Measurements from ENCODE around the gene PAGR1. TPM values are rescaled to one million over a fixed set of nuclear protein-coding genes. Genes with fewer than 3 reads are reported as not detected.

Gene PAGR1
- total RNA-seq, 1 donor, result 19.9 TPM

DNA sequence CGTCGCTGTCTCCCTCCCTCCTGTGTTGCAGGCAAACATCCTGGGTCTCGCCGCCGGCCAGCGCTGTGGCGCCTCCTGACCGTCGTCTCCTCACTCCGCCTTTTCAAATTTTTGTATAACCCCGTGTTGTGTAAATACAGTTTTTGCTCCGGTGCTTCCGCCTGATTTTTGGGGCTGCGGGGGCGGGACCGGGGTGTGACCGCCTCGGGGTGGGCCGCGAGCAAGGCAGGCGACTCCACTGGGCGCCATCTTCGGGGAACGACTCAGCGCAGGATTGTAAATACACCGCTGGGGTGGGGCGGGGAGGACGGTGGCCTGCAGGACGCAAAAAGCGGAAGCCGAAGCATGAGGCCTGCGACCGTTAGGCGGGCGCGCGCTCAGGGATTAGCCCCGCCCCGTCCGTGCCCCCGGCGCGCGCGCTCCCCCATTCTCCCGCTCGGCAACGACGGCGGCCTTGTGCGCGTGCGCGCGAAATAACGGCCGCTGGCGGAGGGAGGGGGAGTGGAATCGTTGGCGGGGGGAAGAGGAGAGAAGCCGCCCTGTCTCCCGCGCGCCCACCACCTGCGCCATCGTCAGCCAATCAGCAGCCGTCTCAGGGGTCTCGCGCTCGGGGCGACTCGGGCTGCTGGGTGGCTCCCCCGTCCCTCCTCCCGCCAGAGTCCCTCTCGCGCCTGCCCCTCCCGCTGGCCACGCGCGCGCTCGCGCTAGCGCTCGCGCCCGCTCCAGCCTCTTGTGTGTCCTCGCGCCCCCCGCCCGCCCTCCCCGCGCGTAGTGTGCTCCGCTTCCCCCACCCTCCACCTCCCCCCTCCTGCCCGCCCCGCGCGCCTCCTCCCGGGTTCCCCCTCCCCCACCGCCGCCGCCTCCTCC, 10.5 kb upstream of the PAGR1 start:
- Histone ChIP-seq H3K79me2 (ENCODE audit: insufficient read depth, low read length) (peaks cover 19% of the 10 kb centered on the region), H3K9me3 (ENCODE audit: low read depth, low read length) (no peaks in the 10 kb centered on the region), H3K4me1 (ENCODE audit: insufficient read depth, low read length) (peaks cover 31% of the 10 kb centered on the region), H4K20me1 (ENCODE audit: insufficient read depth, low read length) (peaks cover 14% of the 10 kb centered on the region), H3K4me3 (ENCODE audit: insufficient read depth, low read length) (peak overlapping the region; percentile 90), H3K36me3 (ENCODE audit: insufficient read depth, low read length) (peaks cover 44% of the 10 kb centered on the region), H2AFZ (ENCODE audit: low read length) (peak overlapping the region; percentile 86), H3K27ac (ENCODE audit: low read depth, low read length) (peak overlapping the region; percentile 80), H3K4me2 (ENCODE audit: insufficient read depth, low read length) (peak overlapping the region; percentile 96), H3K27me3 (ENCODE audit: insufficient read depth, low read length) (no peaks in the 10 kb centered on the region)
- peak; percentile 99 for DNase-seq (ENCODE audit: insufficient read length, low spot score, missing footprints)
- TF ChIP-seq CTCF (IDR thresholded peaks at IDR 0.05; ENCODE audit: extremely low read depth, low read depth, low read length), result no peak

GRCh38 chr16:29806099-29806579, 9.8 kb upstream of the PAGR1 start, which contains the start of gene MAZ:
Gene MAZ, plus strand, starts transcription at chr16:29806529. Its CDS starts 173 bp downstream, at chr16:29806702.
- Histone ChIP-seq H4K20me1 (ENCODE audit: insufficient read depth, low read length) (peaks cover 19% of the 10 kb centered on the region), H2AFZ (ENCODE audit: low read length) (peak within 1 kb of the TSS; percentile 81), H3K4me1 (ENCODE audit: insufficient read depth, low read length) (peaks cover 37% of the 10 kb centered on the region), H3K9me3 (ENCODE audit: low read depth, low read length) (no peaks in the 10 kb centered on the region), H3K27ac (ENCODE audit: low read depth, low read length) (peak within 1 kb of the TSS; percentile 63), H3K4me2 (ENCODE audit: insufficient read depth, low read length) (peak within 1 kb of the TSS; percentile 96), H3K4me3 (ENCODE audit: insufficient read depth, low read length) (peak within 1 kb of the TSS; percentile 90), H3K79me2 (ENCODE audit: insufficient read depth, low read length) (peaks cover 19% of the 10 kb centered on the region), H3K36me3 (ENCODE audit: insufficient read depth, low read length) (peaks cover 39% of the 10 kb centered on the region), H3K27me3 (ENCODE audit: insufficient read depth, low read length) (no peaks in the 10 kb centered on the region)
- TF ChIP-seq CTCF (IDR thresholded peaks at IDR 0.05; ENCODE audit: extremely low read depth, low read depth, low read length), result no peak
- DNase-seq (ENCODE audit: insufficient read length, low spot score, missing footprints), result no peak

- TF ChIP-seq CTCF (IDR thresholded peaks at IDR 0.05; ENCODE audit: extremely low read depth, low read depth, low read length), result no peak
- H3K4me1 ChIP-seq (ENCODE audit: insufficient read depth, low read length), result peaks cover 44% of the 10 kb centered on the region
- peak; percentile 91 for DNase-seq (ENCODE audit: insufficient read length, low spot score, missing footprints)
Measured at GRCh38 chr16:29806641-29807425, 9.1 kb upstream of the PAGR1 start.

More at GRCh38 chr16:29806641-29807425, 9.1 kb upstream of the PAGR1 start:
- Histone ChIP-seq H3K79me2 (ENCODE audit: insufficient read depth, low read length) (peaks cover 19% of the 10 kb centered on the region), H3K4me2 (ENCODE audit: insufficient read depth, low read length) (peak overlapping the region; percentile 84), H4K20me1 (ENCODE audit: insufficient read depth, low read length) (peaks cover 19% of the 10 kb centered on the region), H2AFZ (ENCODE audit: low read length) (no peak overlapping the region), H3K4me3 (ENCODE audit: insufficient read depth, low read length) (peak overlapping the region; percentile 71), H3K27ac (ENCODE audit: low read depth, low read length) (peak overlapping the region; percentile 33), H3K36me3 (ENCODE audit: insufficient read depth, low read length) (peaks cover 33% of the 10 kb centered on the region), H3K9me3 (ENCODE audit: low read depth, low read length) (no peaks in the 10 kb centered on the region), H3K27me3 (ENCODE audit: insufficient read depth, low read length) (no peaks in the 10 kb centered on the region)

Data from osteoblast (primary cell).